HG03571 (cell line): ENCODE data around the gene NFKB1.
A peak's percentile ranks its signal among the peaks of the same experiment; 100 is the strongest.
"Not testable (repeated sequence)": the region's sequence is repeated elsewhere in the genome, so short reads cannot be mapped to it uniquely, and the experiment has no call there.

ENCODE experiments used
- ATAC-seq: cut with Tn5 transposase; IDR thresholded peaks from one replicate; pipeline ENCODE4 v1.9.1; 2021; ENCODE audit not compliant: unreplicated experiment

The NFKB1 gene

GRCh38 chr4:102619776-102620631 is 118.8 kb downstream of the NFKB1 start:
- ATAC-seq: not testable (repeated sequence)

GRCh38 chr4:102620697-102621497 is 119.7 kb downstream of the NFKB1 start:
- ATAC-seq: no peak

- no peak for ATAC-seq
These were observed 122.5 kb downstream of the NFKB1 start for GRCh38 chr4:102623622-102624021.

GRCh38 chr4:102624505-102624904 is 123.3 kb downstream of the NFKB1 start:
- no peak for ATAC-seq

- ATAC-seq: peak; percentile 96
These were observed 124.2 kb downstream of the NFKB1 start for GRCh38 chr4:102625232-102625930.

GRCh38 chr4:102627831-102628523 is 126.8 kb downstream of the NFKB1 start:
- no peak for ATAC-seq

- ATAC-seq: no peak
These were observed 128.5 kb downstream of the NFKB1 start for GRCh38 chr4:102629673-102630072.

GRCh38 chr4:102631616-102632015 is 130.5 kb downstream of the NFKB1 start:
- no peak for ATAC-seq

- no peak for ATAC-seq
These were observed 131.3 kb downstream of the NFKB1 start for GRCh38 chr4:102632241-102633065.

- no peak for ATAC-seq
These were observed 131.9 kb downstream of the NFKB1 start for GRCh38 chr4:102633100-102633499.

- ATAC-seq: no peak
These were observed 136.2 kb downstream of the NFKB1 start for GRCh38 chr4:102637391-102637790.

- no peak for ATAC-seq
These were observed 137.5 kb downstream of the NFKB1 start for GRCh38 chr4:102638621-102639020.

- no peak for ATAC-seq
These were observed 138.4 kb downstream of the NFKB1 start for GRCh38 chr4:102639598-102639997.

GRCh38 chr4:102640669-102641068 is 139.5 kb downstream of the NFKB1 start:
- ATAC-seq: no peak

GRCh38 chr4:102641793-102642192 is 140.6 kb downstream of the NFKB1 start:
- no peak for ATAC-seq

- ATAC-seq: no peak
These were observed 141.6 kb downstream of the NFKB1 start for GRCh38 chr4:102642631-102643298.

- no peak for ATAC-seq
These were observed 146.0 kb downstream of the NFKB1 start for GRCh38 chr4:102647117-102647516.

GRCh38 chr4:102657206-102657605 is 156.0 kb downstream of the NFKB1 start:
- ATAC-seq: no peak

- no peak for ATAC-seq
These were observed 161.9 kb downstream of the NFKB1 start for GRCh38 chr4:102663073-102663472.
